A549 (cell line): ENCODE data around the gene TP53INP2.

Experiments
- CHD2 ChIP-seq: fragments of 150-350 bp; IDR thresholded peaks from 2 replicates; pipeline ENCODE4 v1.6.1; 2014; ENCODE audit warnings: low read length; ENCODE audit not compliant: partially characterized antibody
- MYC ChIP-seq: IDR thresholded peaks from 2 replicates; pipeline ENCODE4 v1.6.1; 2012; ENCODE audit warnings: mild to moderate bottlenecking, inconsistent platforms, low read length, improper control_type of control experiment, borderline replicate concordance
- NFE2L2 ChIP-seq: fragments of 150-350 bp; conservative IDR thresholded peaks from 2 replicates; pipeline ENCODE4 v1.6.1; 2014; ENCODE audit warnings: low read length
- PHF8 ChIP-seq: fragments of 200-600 bp; sonication (generic); IDR thresholded peaks from 2 replicates; pipeline ENCODE4 v1.6.1; 2016; ENCODE audit warnings: low read depth, mild to moderate bottlenecking, antibody characterized with exemption, moderate library complexity, borderline replicate concordance
- RAD21 ChIP-seq, 2 experiments: fragments of >200 bp in 1 of 2; sonication (Bioruptor Twin) in 1 of 2; formaldehyde crosslinking in 1 of 2; IDR thresholded peaks in 1 of 2; conservative IDR thresholded peaks in 1 of 2; 2 replicates in 1 of 2; 3 replicates in 1 of 2; pipeline ENCODE4 v1.6.1; 2012 to 2018; ENCODE audit warnings: inconsistent platforms in 1 of 2
- REST ChIP-seq: fragments of 200-600 bp; sonication (generic); IDR thresholded peaks from 2 replicates; pipeline ENCODE4 v1.6.1; 2016; ENCODE audit warnings: antibody characterized with exemption, mild to moderate bottlenecking, moderate library complexity
- RFX5 ChIP-seq: fragments of 450-650 bp; IDR thresholded peaks from 2 replicates; pipeline ENCODE4 v1.7.1; 2014; ENCODE audit warnings: antibody characterized with exemption, mild to moderate bottlenecking, moderate library complexity
- TF ChIP-seq, protein P1 (sequence below): fragments of >200 bp; sonication (Bioruptor Twin); formaldehyde crosslinking; IDR thresholded peaks from 3 replicates; pipeline ENCODE4 v1.5.1; 2016
- TF ChIP-seq, protein P2 (sequence below): fragments of >200 bp; sonication (Bioruptor Twin); formaldehyde crosslinking; IDR thresholded peaks from 3 replicates; pipeline ENCODE4 v1.6.1; 2016

GRCh38 chr20:34724172-34724571 is 20.0 kb downstream of the TP53INP2 start:
- TF ChIP-seq MYC (no peak), REST (no peak), RFX5 (no peak), RAD21 (conservative IDR thresholded peaks at IDR 0.05 in 1 of 2, IDR thresholded peaks at IDR 0.05 in 1 of 2) (no peak), NFE2L2 (no peak), PHF8 (no peak), CHD2 (no peak)
- TF ChIP-seq, protein P1, sequence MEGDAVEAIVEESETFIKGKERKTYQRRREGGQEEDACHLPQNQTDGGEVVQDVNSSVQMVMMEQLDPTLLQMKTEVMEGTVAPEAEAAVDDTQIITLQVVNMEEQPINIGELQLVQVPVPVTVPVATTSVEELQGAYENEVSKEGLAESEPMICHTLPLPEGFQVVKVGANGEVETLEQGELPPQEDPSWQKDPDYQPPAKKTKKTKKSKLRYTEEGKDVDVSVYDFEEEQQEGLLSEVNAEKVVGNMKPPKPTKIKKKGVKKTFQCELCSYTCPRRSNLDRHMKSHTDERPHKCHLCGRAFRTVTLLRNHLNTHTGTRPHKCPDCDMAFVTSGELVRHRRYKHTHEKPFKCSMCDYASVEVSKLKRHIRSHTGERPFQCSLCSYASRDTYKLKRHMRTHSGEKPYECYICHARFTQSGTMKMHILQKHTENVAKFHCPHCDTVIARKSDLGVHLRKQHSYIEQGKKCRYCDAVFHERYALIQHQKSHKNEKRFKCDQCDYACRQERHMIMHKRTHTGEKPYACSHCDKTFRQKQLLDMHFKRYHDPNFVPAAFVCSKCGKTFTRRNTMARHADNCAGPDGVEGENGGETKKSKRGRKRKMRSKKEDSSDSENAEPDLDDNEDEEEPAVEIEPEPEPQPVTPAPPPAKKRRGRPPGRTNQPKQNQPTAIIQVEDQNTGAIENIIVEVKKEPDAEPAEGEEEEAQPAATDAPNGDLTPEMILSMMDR = no peak
- TF ChIP-seq, protein P2, sequence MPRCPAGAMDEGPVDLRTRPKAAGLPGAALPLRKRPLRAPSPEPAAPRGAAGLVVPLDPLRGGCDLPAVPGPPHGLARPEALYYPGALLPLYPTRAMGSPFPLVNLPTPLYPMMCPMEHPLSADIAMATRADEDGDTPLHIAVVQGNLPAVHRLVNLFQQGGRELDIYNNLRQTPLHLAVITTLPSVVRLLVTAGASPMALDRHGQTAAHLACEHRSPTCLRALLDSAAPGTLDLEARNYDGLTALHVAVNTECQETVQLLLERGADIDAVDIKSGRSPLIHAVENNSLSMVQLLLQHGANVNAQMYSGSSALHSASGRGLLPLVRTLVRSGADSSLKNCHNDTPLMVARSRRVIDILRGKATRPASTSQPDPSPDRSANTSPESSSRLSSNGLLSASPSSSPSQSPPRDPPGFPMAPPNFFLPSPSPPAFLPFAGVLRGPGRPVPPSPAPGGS = no peak
